ENCODE data around the gene PSEN2. TPM values are rescaled to one million over a fixed set of nuclear protein-coding genes. Genes with fewer than 3 reads are reported as not detected.

The PSEN2 gene
- total and polyA plus RNA-seq, 2 donors (not counting 3 experiments of a cell fraction or from before 2014, with no cell fraction given) = 12.5 to 19.3 TPM

DNA sequence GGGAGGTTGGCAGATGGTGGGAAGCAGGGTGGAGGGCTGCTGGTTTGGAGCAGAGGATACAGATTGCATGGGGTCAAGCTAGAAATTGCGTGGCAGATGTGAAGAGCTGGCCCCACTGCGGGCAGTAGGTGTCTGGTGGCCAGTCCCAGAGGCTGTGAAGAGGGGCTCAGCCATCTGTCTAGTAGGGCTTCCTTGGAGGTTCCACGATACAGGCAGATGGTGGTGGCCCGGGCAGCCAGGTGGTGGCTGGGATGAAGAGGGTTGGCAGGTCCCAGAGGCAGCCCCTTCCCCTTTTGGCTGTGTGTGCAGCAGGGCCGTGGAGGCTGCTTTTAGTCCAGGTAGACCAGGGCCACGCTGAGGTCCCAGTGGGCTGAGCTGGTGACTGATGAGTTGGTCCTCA, 16.6 kb downstream of the PSEN2 start:
- FAIRE-seq (no peak), DNase-seq (ENCODE audit: low read depth, low spot score) (no peak)
- no peak overlapping the region for H3K27ac ChIP-seq (ENCODE audit: insufficient read depth, low read depth, low read length)
- H3K27me3 ChIP-seq (ENCODE audit: control insufficient read depth in 2 of 2, insufficient read depth in 2 of 2, low read length in 2 of 2) = no peaks in the 10 kb centered on the region
- H4K20me1 ChIP-seq (replicated peaks; ENCODE audit: control insufficient read depth, extremely low read depth, insufficient read depth, low read length) = no peaks in the 10 kb centered on the region
- dilution Hi-C loops (cut with MboI; ENCODE audit: extremely low pct_ligation_motif_present, low sequenced_read_pairs) (no loop called here), intact Hi-C loops (cut with micrococcal nuclease) (no loop called here)
- TF ChIP-seq, protein P1, sequence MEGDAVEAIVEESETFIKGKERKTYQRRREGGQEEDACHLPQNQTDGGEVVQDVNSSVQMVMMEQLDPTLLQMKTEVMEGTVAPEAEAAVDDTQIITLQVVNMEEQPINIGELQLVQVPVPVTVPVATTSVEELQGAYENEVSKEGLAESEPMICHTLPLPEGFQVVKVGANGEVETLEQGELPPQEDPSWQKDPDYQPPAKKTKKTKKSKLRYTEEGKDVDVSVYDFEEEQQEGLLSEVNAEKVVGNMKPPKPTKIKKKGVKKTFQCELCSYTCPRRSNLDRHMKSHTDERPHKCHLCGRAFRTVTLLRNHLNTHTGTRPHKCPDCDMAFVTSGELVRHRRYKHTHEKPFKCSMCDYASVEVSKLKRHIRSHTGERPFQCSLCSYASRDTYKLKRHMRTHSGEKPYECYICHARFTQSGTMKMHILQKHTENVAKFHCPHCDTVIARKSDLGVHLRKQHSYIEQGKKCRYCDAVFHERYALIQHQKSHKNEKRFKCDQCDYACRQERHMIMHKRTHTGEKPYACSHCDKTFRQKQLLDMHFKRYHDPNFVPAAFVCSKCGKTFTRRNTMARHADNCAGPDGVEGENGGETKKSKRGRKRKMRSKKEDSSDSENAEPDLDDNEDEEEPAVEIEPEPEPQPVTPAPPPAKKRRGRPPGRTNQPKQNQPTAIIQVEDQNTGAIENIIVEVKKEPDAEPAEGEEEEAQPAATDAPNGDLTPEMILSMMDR (IDR thresholded peaks at IDR 0.05; ENCODE audit: extremely low read depth in 1 of 2, insufficient read depth in 1 of 2, low read depth in 1 of 2, low read length in 2 of 2) = no peak
- TF ChIP-seq MAX (IDR thresholded peaks at IDR 0.05; ENCODE audit: insufficient read depth, insufficient read length) (no peak), EZH2 (IDR thresholded peaks at IDR 0.05; ENCODE audit: borderline replicate concordance, low read depth, low read length, severe bottlenecking) (no peak), POLR2A (IDR thresholded peaks at IDR 0.05; ENCODE audit: low read depth, low read length) (no peak), GATA2 (IDR thresholded peaks at IDR 0.05; ENCODE audit: insufficient read depth, insufficient read length, low read depth, low read length) (no peak), FOS (IDR thresholded peaks at IDR 0.05; ENCODE audit: borderline replicate concordance, insufficient read depth, low read length) (no peak), POLR2AphosphoS5 (IDR thresholded peaks at IDR 0.05; ENCODE audit: insufficient read depth, low read depth, low read length) (no peak), MYC (IDR thresholded peaks at IDR 0.05; ENCODE audit: low read depth, low read length) (no peak), JUN (IDR thresholded peaks at IDR 0.05; ENCODE audit: borderline replicate concordance, insufficient read depth, insufficient read length, low read depth) (no peak)
- H3K9ac ChIP-seq (replicated peaks; ENCODE audit: extremely low read depth, insufficient read depth, low read length) = no peak overlapping the region
- ChIA-PET CTCF (interaction anchor here (0.8 kb wide), 1 partner anchor 17 kb away, joined by 3 read pairs; the partner anchor contains the start of gene PSEN2), POLR2A (no interaction called here)
- no peaks in the 10 kb centered on the region for H3K79me2 ChIP-seq (ENCODE audit: control insufficient read depth, insufficient read depth, low read length)
- H2AFZ ChIP-seq (ENCODE audit: low read depth, low read length) = no peak overlapping the region
- H3K4me2 ChIP-seq (ENCODE audit: insufficient read depth, low read length) = no peak overlapping the region
- H3K36me3 ChIP-seq (ENCODE audit: control insufficient read depth in 2 of 2, extremely low read depth in 1 of 2, insufficient read depth in 2 of 2, low read length in 2 of 2) = no peaks in the 10 kb centered on the region
- no peak overlapping the region for H3K4me3 ChIP-seq (replicated peaks in 1 of 3; ENCODE audit: insufficient read depth in 1 of 3, low read depth in 1 of 3, low read length in 3 of 3)
- no peaks in the 10 kb centered on the region for H3K9me3 ChIP-seq (replicated peaks; ENCODE audit: control insufficient read depth, insufficient read depth, low read length)
- BruUV-seq (replicated peaks) = no TSS peak
- peaks cover 22% of the 10 kb centered on the region for H3K4me1 ChIP-seq (ENCODE audit: control insufficient read depth, extremely low read depth, insufficient read depth, low read length)
- no peaks in the 10 kb centered on the region for H3K9me1 ChIP-seq (replicated peaks; ENCODE audit: control insufficient read depth, extremely low read depth, insufficient read depth, low read length)
